Fibroblast of villous mesenchyme (primary cell): ENCODE results near the gene TCF7L2. TPM values are rescaled to one million over a fixed set of nuclear protein-coding genes. Genes with fewer than 3 reads are reported as not detected.
A peak's percentile ranks its signal among the peaks of the same experiment; 100 is the strongest.

Experiments
- DNase-seq: peaks from one replicate; pipeline ENCODE4 v3.0.0-alpha.2; 2010; ENCODE audit warnings: low read depth
- H3K4me3 ChIP-seq: 2 replicates; pipeline ENCODE4 v1.5.1; 2011; ENCODE audit warnings: low read depth, mild to moderate bottlenecking, low read length
- CTCF ChIP-seq: IDR thresholded peaks from 2 replicates; pipeline ENCODE4 v1.5.1; 2012; ENCODE audit warnings: low read depth, mild to moderate bottlenecking, low read length; ENCODE audit not compliant: insufficient read depth
- total RNA-seq: library from RNA; depleted of rRNA; stranded (reverse); fragments of >200 nt; gene quantifications from 2 replicates; pipeline ENCODE4 v1.2.3, GENCODE V29; 2012

Gene TCF7L2
- total RNA-seq, 1 donor, result 12.5 TPM

- no peak for DNase-seq
- TF ChIP-seq CTCF, result no peak
Measured at GRCh38 chr10:112983444-112984056, 33.5 kb downstream of the TCF7L2 start.

GRCh38 chr10:112984756-112985155, 34.7 kb downstream of the TCF7L2 start:
- no peak for TF ChIP-seq CTCF
- no peak overlapping the region for H3K4me3 ChIP-seq
- DNase-seq, result peak; percentile 43

More at GRCh38 chr10:112983444-112984056, 33.5 kb downstream of the TCF7L2 start:
- no peak overlapping the region for H3K4me3 ChIP-seq

GRCh38 chr10:112985690-112986543, 35.9 kb downstream of the TCF7L2 start:
- no peak for TF ChIP-seq CTCF
- no peak overlapping the region for H3K4me3 ChIP-seq
- peak; percentile 77 for DNase-seq

- no peak for TF ChIP-seq CTCF
- DNase-seq, result no peak
- no peak overlapping the region for H3K4me3 ChIP-seq
Measured at GRCh38 chr10:112986544-112987190, 36.6 kb downstream of the TCF7L2 start.

GRCh38 chr10:112988839-112989406, 38.9 kb downstream of the TCF7L2 start:
- no peak for DNase-seq
- TF ChIP-seq CTCF, result no peak
- H3K4me3 ChIP-seq, result no peak overlapping the region

- TF ChIP-seq CTCF, result no peak
- H3K4me3 ChIP-seq, result no peak overlapping the region
- DNase-seq, result no peak
Measured at GRCh38 chr10:112989826-112990225, 39.8 kb downstream of the TCF7L2 start.
